ENCODE measurements around the gene SEC63.
"Not testable (repeated sequence)": the region's sequence is repeated elsewhere in the genome, so short reads cannot be mapped to it uniquely, and the experiment has no call there.

DNA sequence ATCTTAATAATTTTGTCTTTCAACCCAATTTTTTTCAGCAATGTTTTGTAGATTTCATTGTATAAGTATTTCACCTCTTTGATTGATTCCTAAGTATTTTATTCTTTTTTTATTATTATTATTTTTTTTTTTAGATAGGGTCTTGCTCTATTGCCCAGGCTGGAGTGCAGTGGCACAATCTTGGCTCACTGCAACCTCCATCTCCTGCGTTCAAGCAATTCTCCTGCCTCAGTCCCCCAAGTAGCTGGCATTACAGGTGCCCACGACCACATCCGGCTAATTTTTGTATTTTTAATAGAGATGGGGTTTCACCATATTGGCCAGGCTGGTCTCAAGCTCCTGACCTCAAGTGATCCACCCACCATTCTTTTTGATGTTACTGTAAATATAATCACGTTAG, 97.0 kb downstream of the SEC63 start:
- TF ChIP-seq TAF1, POLR2AphosphoS5 (IDR thresholded peaks at IDR 0.05; ENCODE audit: low read depth, low read length): not testable (repeated sequence)
